HG03135 (cell line): ENCODE results near the gene AGA.

Experiments used
- ATAC-seq: cut with Tn5 transposase; IDR thresholded peaks from one replicate; pipeline ENCODE4 v1.9.1; 2021; ENCODE audit warnings: mild to moderate bottlenecking, moderate library complexity; ENCODE audit not compliant: unreplicated experiment

AGA gene

GRCh38 chr4:177441803-177442622 is at the start of gene AGA:
Gene AGA, minus strand, starts transcription at chr4:177442437. Its CDS starts 62 bp downstream, at chr4:177442375.
- ATAC-seq, result peak; percentile 96

- no peak for ATAC-seq
Measured at GRCh38 chr4:177492022-177492421, 49.8 kb upstream of the AGA start.

GRCh38 chr4:177490769-177491168 is 48.5 kb upstream of the AGA start:
- ATAC-seq, result no peak

GRCh38 chr4:177489471-177490246 is 47.4 kb upstream of the AGA start:
- ATAC-seq, result no peak

GRCh38 chr4:177487977-177488376 is 45.7 kb upstream of the AGA start:
- no peak for ATAC-seq

GRCh38 chr4:177485528-177485927 is 43.3 kb upstream of the AGA start:
- no peak for ATAC-seq

GRCh38 chr4:177484613-177485021 is 42.4 kb upstream of the AGA start:
- ATAC-seq, result no peak

- no peak for ATAC-seq
Measured at GRCh38 chr4:177483760-177484159, 41.5 kb upstream of the AGA start.

- ATAC-seq, result no peak
Measured at GRCh38 chr4:177483271-177483670, 41.0 kb upstream of the AGA start.

- ATAC-seq, result no peak
Measured at GRCh38 chr4:177482367-177482766, 40.1 kb upstream of the AGA start.

GRCh38 chr4:177480795-177481194 is 38.6 kb upstream of the AGA start:
- ATAC-seq, result no peak

- no peak for ATAC-seq
Measured at GRCh38 chr4:177479063-177479462, 36.8 kb upstream of the AGA start.

- no peak for ATAC-seq
Measured at GRCh38 chr4:177478496-177478895, 36.3 kb upstream of the AGA start.

- ATAC-seq, result no peak
Measured at GRCh38 chr4:177473991-177474390, 31.8 kb upstream of the AGA start.

- no peak for ATAC-seq
Measured at GRCh38 chr4:177464026-177464425, 21.8 kb upstream of the AGA start.

- ATAC-seq, result no peak
Measured at GRCh38 chr4:177461606-177462005, 19.4 kb upstream of the AGA start.

- no peak for ATAC-seq
Measured at GRCh38 chr4:177460460-177460859, 18.2 kb upstream of the AGA start.

GRCh38 chr4:177455561-177455970 is 13.3 kb upstream of the AGA start:
- no peak for ATAC-seq

- ATAC-seq, result no peak
Measured at GRCh38 chr4:177453116-177453515, 10.9 kb upstream of the AGA start.

GRCh38 chr4:177451108-177451500 is 8.9 kb upstream of the AGA start:
- ATAC-seq, result no peak

- ATAC-seq, result no peak
Measured at GRCh38 chr4:177450426-177451107, 8.3 kb upstream of the AGA start.

GRCh38 chr4:177448850-177449249 is 6.6 kb upstream of the AGA start:
- no peak for ATAC-seq
